NCI-H460 (cell line): ENCODE measurements around the gene MZT2A. TPM values are rescaled to one million over a fixed set of nuclear protein-coding genes. Genes with fewer than 3 reads are reported as not detected.
"Not testable (repeated sequence)": the region's sequence is repeated elsewhere in the genome, so short reads cannot be mapped to it uniquely, and the experiment has no call there.

Source experiments
- DNase-seq: peaks from one replicate; pipeline ENCODE4 v3.0.0-alpha.2; 2016; ENCODE audit warnings: low read depth; ENCODE audit errors: extremely low read depth
- total RNA-seq: library from RNA; depleted of rRNA; stranded (reverse); fragments of >200 nt; shearing (Covaris generic); gene quantifications from 2 replicates; pipeline ENCODE4 v1.2.3, GENCODE V29; 2014

Gene MZT2A
- total RNA-seq, 1 experiment from 2014 or later, result 166 TPM

- DNase-seq, result not testable (repeated sequence)
Measured at GRCh38 chr2:131521524-131521923, 29.3 kb upstream of the MZT2A start.

DNA sequence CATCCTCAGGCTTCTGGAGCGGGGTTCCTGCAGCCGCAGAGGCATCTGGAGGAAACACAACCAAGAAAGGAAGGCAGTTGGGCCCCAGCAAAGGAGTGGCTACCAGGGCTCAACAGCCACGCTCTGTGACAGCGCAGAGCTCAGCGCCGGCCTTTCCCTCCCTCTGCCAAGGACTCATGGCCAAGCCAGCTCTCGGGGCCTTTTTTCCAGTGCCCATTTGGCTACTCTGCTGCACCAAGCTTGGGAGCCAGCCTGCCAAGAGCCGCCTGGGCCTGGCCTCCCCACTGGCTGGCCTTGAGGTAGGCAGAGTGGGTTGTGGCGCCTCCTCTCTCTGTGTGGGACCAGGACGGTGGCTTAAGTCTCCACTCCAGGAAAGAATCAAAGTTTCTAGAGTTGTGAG, 28.3 kb upstream of the MZT2A start:
- DNase-seq, result no peak

DNA sequence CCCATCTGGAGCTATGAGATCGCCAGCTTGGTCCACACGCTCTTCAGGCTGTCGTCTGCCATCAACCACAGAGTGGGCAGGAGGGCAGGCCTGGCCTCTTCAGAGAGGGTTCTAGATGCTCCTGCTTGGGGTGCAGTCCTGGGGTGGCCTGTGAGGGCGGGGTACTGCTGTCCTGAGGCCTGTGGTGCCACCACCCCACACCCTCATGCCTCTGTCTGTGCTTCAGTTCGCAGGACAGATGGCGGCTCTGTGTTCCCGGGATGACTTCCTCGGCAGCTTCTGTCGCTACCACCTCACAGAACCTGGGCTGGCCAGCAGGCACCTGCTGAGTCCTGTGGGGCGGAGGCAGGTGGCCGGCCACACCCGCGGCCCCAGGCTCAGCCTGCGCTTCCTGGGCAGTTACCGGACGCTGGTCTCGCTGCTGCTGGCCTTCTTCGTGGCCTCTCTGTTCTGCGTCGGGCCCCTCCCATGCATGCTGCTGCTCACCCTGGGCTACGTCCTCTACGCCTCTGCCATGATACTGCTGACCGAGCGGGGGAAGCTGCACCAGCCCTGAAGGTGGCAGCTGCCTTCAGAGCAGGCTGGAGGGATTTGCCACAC, 27.8 kb upstream of the MZT2A start:
- DNase-seq, result not testable (repeated sequence)

- DNase-seq, result no peak
Measured at GRCh38 chr2:131519466-131519865, 27.3 kb upstream of the MZT2A start.

DNA sequence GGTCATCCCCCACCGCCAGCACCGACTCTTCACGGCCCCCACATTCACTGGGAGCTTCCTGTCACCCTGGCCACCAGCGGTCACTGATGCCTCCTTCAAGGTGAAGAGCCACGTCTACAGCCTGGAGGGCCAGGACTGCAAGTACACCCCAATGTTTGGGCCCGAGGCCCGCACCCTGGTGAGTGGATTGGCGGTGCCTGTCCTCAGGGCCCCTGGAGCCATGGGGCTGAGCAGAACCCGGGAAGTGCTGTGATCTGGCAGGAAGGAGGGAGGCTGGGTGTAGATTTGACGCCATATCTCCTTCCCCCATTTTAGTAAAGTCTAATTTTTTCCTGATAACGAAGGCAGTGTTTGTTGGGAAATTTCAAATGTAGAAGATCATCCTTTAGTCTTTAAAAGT, 26.3 kb upstream of the MZT2A start:
- not testable (repeated sequence) for DNase-seq

DNA sequence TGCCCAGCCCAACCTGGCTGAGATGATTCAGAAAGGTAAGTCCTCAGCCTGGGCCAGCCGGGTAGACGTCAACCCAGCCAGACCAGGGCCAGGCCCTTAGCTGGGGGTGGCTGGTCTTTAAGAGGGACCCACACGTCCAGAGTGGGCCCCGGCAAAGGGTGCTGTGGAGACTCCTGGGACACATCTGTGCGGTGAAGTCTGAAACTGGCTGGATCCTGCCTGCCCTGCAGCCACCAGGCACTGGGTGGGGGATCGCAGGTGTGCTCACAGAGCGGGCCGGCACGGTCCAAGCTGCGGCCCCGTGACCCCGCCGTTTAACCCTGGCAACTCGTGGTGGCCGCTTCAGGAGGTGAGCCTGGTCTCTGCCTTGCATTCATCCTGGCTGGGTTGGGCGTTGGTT, 25.7 kb upstream of the MZT2A start:
- not testable (repeated sequence) for DNase-seq

- no peak for DNase-seq
Measured at GRCh38 chr2:131517106-131517831, 25.1 kb upstream of the MZT2A start.

DNA sequence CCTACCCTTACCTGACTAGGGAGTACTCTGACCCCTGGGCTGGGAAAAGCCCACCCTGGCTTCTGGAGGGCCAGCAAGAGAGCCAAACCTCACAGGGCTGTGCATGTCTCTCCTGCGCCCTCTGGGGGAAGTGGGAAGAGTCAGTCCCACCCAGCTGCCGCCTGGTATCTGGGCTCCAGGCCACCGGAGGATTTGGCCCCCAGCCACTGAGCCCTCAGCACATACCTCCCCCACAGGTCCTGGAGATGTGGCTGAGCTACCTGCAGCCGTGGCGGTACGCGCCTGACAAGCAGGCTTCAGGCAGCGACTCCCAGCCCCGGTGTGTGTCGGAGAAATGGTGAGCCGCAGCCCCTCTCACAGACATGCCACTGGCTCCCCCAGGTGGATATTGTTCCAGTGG, 24.4 kb upstream of the MZT2A start:
- DNase-seq, result not testable (repeated sequence)

DNA sequence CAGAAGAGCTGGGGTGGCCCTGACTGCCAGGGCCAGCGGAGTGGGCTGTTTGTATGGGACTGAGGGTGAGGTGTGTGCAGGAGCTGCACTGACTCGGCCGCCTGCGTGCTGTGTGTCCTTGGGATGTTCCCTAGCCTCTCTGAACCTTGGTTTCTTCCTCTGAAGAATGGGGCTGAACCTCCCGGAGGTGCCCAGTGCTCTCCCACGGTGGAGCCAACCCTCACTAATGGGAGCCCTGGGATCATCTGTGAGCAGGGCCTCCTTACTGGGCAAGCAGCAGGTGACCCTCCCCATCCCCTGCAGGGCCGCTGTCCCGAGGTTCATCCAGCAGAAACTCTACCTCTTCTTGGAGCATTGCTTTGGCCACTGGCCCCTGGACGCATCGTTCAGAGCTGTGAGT, 23.8 kb upstream of the MZT2A start:
- DNase-seq, result no peak

- not testable (repeated sequence) for DNase-seq
Measured at GRCh38 chr2:131515235-131515634, 23.0 kb upstream of the MZT2A start.

DNA sequence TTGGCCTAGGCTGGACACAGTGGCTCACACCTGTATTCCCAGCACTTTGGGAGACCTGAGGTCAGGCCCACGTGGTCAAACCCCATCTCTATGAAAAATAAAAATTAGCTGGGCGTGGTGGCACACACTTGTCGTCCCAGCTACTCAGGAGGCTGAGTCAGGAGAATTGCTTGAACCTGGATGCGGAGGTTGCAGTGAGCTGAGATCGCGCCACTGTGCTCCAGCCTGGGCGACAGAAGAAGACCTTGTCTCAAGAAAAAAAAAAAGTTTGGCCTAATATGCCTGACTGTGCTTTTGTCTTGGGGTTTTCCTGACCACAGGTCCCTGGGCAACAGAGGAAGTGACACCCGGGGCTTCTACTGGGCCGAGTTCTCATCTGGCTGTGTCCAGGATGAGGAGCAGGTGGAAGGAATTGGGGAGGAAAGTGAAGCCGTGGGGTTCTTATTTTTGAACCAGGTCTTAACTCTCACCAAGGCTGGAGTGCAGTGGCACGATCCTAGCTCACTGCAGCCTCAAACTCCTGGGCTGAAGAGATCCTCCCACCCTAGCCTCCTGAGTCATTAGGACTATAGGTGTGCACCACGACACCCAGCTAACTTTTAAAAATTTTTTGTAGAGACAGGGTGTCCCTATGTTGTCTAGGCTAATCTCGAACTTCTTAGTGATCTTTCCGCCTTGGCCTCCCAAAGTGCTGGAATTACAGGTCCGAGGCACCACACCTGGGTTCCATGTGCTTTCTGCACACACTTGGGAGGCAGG, 22.4 kb upstream of the MZT2A start:
- DNase-seq, result not testable (repeated sequence)

DNA sequence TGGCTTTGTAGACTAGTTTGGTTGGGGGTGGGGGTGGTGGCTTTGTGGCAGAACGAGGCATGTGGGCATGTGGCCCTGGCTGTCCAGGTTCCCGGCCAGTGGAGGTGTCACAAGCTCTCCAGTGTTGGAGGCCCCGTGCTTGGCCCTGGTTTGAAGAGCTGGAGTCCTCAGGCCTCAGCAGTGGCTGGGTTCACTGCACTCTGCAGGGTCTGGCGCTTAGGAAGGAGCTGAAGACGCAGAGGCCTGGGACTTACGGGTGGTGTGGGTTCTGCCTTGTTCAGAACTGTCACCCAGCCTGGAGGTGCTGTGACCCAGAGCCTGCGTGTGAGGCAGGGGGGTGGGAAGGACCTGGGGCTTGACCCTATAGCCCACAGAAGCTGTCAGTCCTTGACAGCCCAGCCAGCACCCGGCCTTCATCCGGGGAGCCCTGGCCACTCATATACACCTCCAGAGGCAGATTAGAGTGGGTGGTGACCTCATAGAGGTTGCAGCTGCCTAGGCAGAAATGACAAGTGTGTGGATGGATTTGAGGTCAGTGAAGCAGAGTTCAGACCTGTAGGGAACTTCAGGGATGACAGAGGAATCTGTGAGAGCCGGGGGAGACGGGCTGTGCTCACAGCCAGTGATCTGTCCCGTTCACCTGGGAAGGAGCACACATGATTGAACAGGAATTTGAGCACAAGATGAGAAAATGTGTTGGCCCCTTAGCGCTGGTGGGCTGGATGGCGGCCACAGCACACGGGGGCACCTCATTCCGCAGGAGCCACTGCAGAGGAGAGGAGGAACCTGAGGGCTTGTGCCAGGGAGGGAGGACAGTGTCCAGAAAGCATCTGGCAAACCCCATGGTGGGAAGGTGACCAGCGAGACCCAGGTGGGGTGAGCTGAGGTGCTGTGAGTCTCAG, 20.0 kb upstream of the MZT2A start:
- not testable (repeated sequence) for DNase-seq

- not testable (repeated sequence) for DNase-seq
Measured at GRCh38 chr2:131511291-131511968, 19.2 kb upstream of the MZT2A start.

DNA sequence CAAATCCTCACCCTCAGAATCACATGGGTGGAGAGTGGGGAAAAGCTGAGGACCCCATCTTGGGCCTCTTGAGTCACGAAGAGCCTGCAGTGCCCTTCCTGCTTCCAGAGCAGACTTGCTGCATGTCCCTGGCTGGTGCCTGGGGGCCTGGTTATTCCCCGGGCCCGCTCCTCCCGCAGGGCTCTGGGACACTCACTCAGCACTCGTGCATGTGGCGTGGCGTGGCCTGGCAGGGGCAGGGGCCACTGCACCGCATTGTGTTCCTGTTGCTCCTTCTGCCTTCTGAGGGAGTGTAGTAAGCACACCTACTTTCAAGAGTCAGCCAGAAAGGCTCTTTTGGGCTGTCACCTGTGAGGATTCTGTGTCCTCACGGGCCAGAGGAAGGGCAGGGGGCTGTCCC, 17.4 kb upstream of the MZT2A start:
- no peak for DNase-seq

DNA sequence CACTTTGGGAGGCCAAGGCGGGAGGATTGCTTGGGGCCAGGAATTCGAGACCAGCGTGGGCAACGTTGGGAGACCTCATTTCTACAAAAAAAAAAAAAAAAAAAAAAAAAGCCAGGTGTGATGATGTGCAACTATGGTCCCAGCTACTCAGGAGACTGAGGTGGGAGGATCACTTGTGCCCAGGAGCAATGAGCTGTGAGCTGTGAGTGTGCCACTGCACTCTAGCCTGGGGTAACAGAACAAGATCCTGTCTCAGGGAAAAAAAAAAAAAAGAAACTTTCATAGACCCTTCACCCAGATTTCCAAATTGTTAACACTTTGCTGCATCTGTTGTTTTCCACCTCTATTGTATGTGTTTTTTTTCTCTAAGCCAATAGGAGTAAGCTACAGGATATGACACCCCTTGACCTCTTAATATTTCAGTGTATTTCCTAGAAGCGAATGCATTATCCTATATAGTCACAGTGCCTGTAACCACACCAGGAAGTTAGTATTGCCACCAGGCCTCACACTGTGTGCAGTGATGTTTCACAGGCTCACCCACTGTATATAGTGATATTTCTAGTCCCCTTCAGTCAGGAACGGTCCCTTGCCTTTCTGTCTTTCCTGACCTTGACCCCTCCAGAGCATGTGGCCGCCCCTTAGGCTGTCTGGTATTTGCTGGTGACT, 12.0 kb upstream of the MZT2A start:
- DNase-seq, result not testable (repeated sequence)

- DNase-seq, result not testable (repeated sequence)
Measured at GRCh38 chr2:131503587-131503986, 11.4 kb upstream of the MZT2A start.

DNA sequence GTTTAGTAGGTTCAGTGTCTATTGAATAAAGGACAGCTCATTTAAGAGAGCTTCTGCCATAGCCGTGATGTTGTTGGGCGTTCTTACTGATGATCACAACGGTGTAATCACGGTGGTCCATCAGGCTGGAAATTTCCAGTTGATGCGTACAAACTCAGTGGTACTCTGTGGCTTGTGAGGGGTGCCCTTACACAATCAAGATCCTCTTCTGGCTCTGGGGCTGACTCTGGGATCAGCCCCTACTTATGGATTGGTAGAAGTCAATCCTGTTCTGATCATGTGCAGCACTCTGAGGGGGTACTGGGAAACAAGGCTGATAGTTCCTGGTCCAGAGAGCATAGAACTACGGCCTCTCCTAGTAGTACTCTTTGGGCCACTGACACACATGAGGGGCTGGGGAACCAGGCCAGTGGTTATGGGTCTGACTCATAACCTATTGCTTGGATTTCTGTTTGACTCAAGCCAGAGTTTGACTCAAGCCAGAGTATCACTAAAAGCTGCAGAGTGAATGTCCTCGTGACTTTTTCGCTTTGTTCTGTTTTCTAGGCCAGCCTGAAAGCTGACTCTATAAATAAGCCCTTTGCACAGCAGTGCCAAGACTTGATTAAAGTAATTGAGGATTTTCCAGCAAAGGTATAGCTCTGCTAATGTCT, 6.2 kb upstream of the MZT2A start:
- DNase-seq, result not testable (repeated sequence)

DNA sequence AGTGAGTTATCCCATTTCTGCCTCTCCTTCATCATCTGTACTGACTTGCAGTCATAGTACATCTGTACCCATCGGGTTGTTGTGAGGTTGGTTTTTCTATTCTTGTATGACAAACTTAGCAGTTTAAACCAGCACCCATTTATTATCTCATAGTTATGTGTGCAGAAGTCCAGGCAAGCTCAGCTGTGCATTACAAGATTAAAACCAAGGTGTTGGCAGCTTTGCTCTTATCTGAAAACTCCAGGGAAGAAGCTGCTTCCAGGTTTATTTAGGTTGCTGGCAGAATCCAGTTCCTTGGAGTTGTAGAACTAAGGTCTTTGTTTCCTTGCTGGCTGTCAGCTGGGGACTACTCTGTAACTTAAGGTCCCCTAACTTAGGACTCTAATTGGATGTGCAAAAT, 3.3 kb upstream of the MZT2A start:
- DNase-seq, result not testable (repeated sequence)
